H9 (cell line): ENCODE measurements around the gene PMEPA1. TPM values are rescaled to one million over a fixed set of nuclear protein-coding genes. Genes with fewer than 3 reads are reported as not detected.

ENCODE experiments used
- DNase-seq: peaks from one replicate; pipeline ENCODE4 v3.0.0-alpha.2; 2017
- H2AFZ ChIP-seq: one replicate; pipeline ENCODE4 v1.6.1; 2013; ENCODE audit warnings: mild to moderate bottlenecking, low read length, control low read depth, moderate library complexity
- H2AK5ac ChIP-seq: 2 replicates; pipeline ENCODE4 v1.6.1; 2013; ENCODE audit warnings: low read length, control low read depth, mixed read lengths; ENCODE audit not compliant: insufficient read length
- H2BK120ac ChIP-seq: one replicate; pipeline ENCODE4 v1.6.1; 2013; ENCODE audit warnings: low read depth, mild to moderate bottlenecking, low read length, control low read depth, inconsistent platforms; ENCODE audit not compliant: poor library complexity, severe bottlenecking
- H2BK12ac ChIP-seq: 2 replicates; pipeline ENCODE4 v1.6.1; 2013; ENCODE audit warnings: low read length, control low read depth, mixed read lengths, low read depth; ENCODE audit not compliant: insufficient read length
- H2BK15ac ChIP-seq: 2 replicates; pipeline ENCODE4 v1.6.1; 2013; ENCODE audit warnings: low read depth, low read length, control low read depth
- H2BK20ac ChIP-seq: one replicate; pipeline ENCODE4 v1.6.1; 2013; ENCODE audit warnings: low read depth, mild to moderate bottlenecking, low read length, control low read depth, inconsistent platforms; ENCODE audit not compliant: poor library complexity, severe bottlenecking
- H2BK5ac ChIP-seq: 2 replicates; pipeline ENCODE4 v1.6.1; 2013; ENCODE audit warnings: low read length, control low read depth, mixed read lengths; ENCODE audit not compliant: insufficient read length
- H3K14ac ChIP-seq: 2 replicates; pipeline ENCODE4 v1.6.1; 2013; ENCODE audit warnings: low read length, control low read depth; ENCODE audit not compliant: insufficient read depth
- H3K18ac ChIP-seq: 2 replicates; pipeline ENCODE4 v1.6.1; 2013; ENCODE audit warnings: low read depth, mild to moderate bottlenecking, mixed read lengths, low read length, control low read depth; ENCODE audit not compliant: insufficient read length
- H3K23ac ChIP-seq: 2 replicates; pipeline ENCODE4 v1.6.1; 2013; ENCODE audit warnings: low read length, control low read depth, mixed read lengths, low read depth; ENCODE audit not compliant: insufficient read length
- H3K23me2 ChIP-seq: 2 replicates; pipeline ENCODE4 v1.6.1; 2013; ENCODE audit warnings: low read depth, mild to moderate bottlenecking, mixed read lengths, low read length, control low read depth; ENCODE audit not compliant: insufficient read length, poor library complexity, severe bottlenecking
- H3K27ac ChIP-seq: 2 replicates; pipeline ENCODE4 v1.5.1; 2013; ENCODE audit warnings: low read length, control low read depth, mixed read lengths, low read depth; ENCODE audit not compliant: insufficient read length
- H3K27me3 ChIP-seq: 2 replicates; pipeline ENCODE4 v1.6.1; 2013; ENCODE audit warnings: low read length, control low read depth, inconsistent platforms; ENCODE audit not compliant: insufficient read depth
- H3K4ac ChIP-seq: 2 replicates; pipeline ENCODE4 v1.6.1; 2013; ENCODE audit warnings: low read depth, mild to moderate bottlenecking, control low read depth, inconsistent platforms, low read length, moderate library complexity
- H3K4me1 ChIP-seq: 2 replicates; pipeline ENCODE4 v1.6.1; 2013; ENCODE audit warnings: low read length, control low read depth, inconsistent platforms; ENCODE audit not compliant: insufficient read depth
- H3K4me2 ChIP-seq: 2 replicates; pipeline ENCODE4 v1.6.1; 2013; ENCODE audit warnings: low read length, control low read depth, mixed read lengths; ENCODE audit not compliant: insufficient read length, insufficient read depth
- H3K56ac ChIP-seq: 2 replicates; pipeline ENCODE4 v1.6.1; 2013; ENCODE audit warnings: low read depth, mild to moderate bottlenecking, mixed read lengths, low read length, control low read depth; ENCODE audit not compliant: insufficient read length
- H3K79me1 ChIP-seq: 2 replicates; pipeline ENCODE4 v1.6.1; 2013; ENCODE audit warnings: low read depth, mild to moderate bottlenecking, moderate library complexity, low read length, control low read depth, inconsistent platforms; ENCODE audit not compliant: insufficient read depth, poor library complexity, severe bottlenecking
- H3K79me2 ChIP-seq: 2 replicates; pipeline ENCODE4 v1.6.1; 2013; ENCODE audit warnings: low read length, control low read depth, inconsistent platforms; ENCODE audit not compliant: insufficient read depth
- H3K9ac ChIP-seq: 2 replicates; pipeline ENCODE4 v1.6.1; 2013; ENCODE audit warnings: low read length, control low read depth, mixed read lengths; ENCODE audit not compliant: insufficient read length; ENCODE audit errors: extremely low read depth
- H3K9me3 ChIP-seq: one replicate; pipeline ENCODE4 v1.6.1; 2013; ENCODE audit warnings: low read depth, low read length, inconsistent platforms; ENCODE audit not compliant: control insufficient read depth
- H3T11ph ChIP-seq: one replicate; pipeline ENCODE4 v1.6.1; 2013; ENCODE audit warnings: mild to moderate bottlenecking, low read length, control low read depth, inconsistent platforms
- H4K20me1 ChIP-seq: one replicate; pipeline ENCODE4 v1.6.1; 2013; ENCODE audit not compliant: control insufficient read depth, insufficient read length, insufficient read depth
- H4K5ac ChIP-seq: 2 replicates; pipeline ENCODE4 v1.6.1; 2013; ENCODE audit warnings: low read depth, mild to moderate bottlenecking, mixed read lengths, low read length, control low read depth; ENCODE audit not compliant: insufficient read length
- H4K8ac ChIP-seq: replicated peaks from 2 replicates; pipeline ENCODE4 v1.6.1; 2013; ENCODE audit warnings: low read length, control low read depth, mixed read lengths, low read depth; ENCODE audit not compliant: insufficient read length
- H4K91ac ChIP-seq: 2 replicates; pipeline ENCODE4 v1.6.1; 2013; ENCODE audit warnings: low read depth, mild to moderate bottlenecking, moderate library complexity, mixed read lengths, low read length, control low read depth; ENCODE audit not compliant: insufficient read length
- H3K27ac Mint-ChIP-seq, 3 experiments: 2 replicates in 2 of 3; 3 replicates in 1 of 3; pipeline ENCODE4 v1.8.0; 2020 to 2021; ENCODE audit warnings: mixed read lengths in 3 of 3, mild to moderate bottlenecking in 1 of 3, moderate library complexity in 1 of 3
- H3K27me3 Mint-ChIP-seq: 2 replicates; pipeline ENCODE4 v1.8.0; 2021; ENCODE audit warnings: low read depth, mild to moderate bottlenecking, moderate library complexity, mixed read lengths
- H3K36me3 Mint-ChIP-seq, 3 experiments: 2 replicates in 2 of 3; 3 replicates in 1 of 3; pipeline ENCODE4 v1.8.0; 2020 to 2021; ENCODE audit warnings: low read depth in 3 of 3, mixed read lengths in 3 of 3; ENCODE audit not compliant: insufficient read depth in 1 of 3
- H3K4me1 Mint-ChIP-seq, 2 experiments: 2 replicates each; pipeline ENCODE4 v1.8.0; 2020; ENCODE audit warnings: mixed read lengths in 2 of 2
- H3K4me3 Mint-ChIP-seq, 2 experiments: 2 replicates in 1 of 2; 3 replicates in 1 of 2; pipeline ENCODE4 v1.8.0; 2020 to 2021; ENCODE audit warnings: mild to moderate bottlenecking in 2 of 2, mixed read lengths in 2 of 2, moderate library complexity in 1 of 2
- H3K9me3 Mint-ChIP-seq, 2 experiments: 2 replicates in 1 of 2; 3 replicates in 1 of 2; pipeline ENCODE4 v1.8.0; 2020; ENCODE audit warnings: mild to moderate bottlenecking in 2 of 2, mixed read lengths in 2 of 2, moderate library complexity in 1 of 2
- CTCF ChIP-seq: fragments of 200-600 bp; sonication (generic); conservative IDR thresholded peaks from 3 replicates; pipeline ENCODE4 v1.8.0; 2021; ENCODE audit warnings: antibody characterized with exemption, mild to moderate bottlenecking
- WGBS: extraction: QIAGEN DNeasy Blood & Tissue Kit; methylation state at CpG from one replicate; pipeline ENCODE4 v1.1.7; 2013; ENCODE audit warnings: missing lambda C conversion rate, low lambda C conversion rate, mixed read lengths; ENCODE audit not compliant: insufficient read length; ENCODE audit errors: extremely low coverage; 5-methylcytosine and 5-hydroxymethylcytosine counted together
- total RNA-seq: library from RNA; stranded (reverse); gene quantifications from 2 replicates; pipeline ENCODE4 v1.2.1, GENCODE V29; 2021

PMEPA1 gene
- total RNA-seq, 1 experiment from 2014 or later, result 34.6 TPM

DNA sequence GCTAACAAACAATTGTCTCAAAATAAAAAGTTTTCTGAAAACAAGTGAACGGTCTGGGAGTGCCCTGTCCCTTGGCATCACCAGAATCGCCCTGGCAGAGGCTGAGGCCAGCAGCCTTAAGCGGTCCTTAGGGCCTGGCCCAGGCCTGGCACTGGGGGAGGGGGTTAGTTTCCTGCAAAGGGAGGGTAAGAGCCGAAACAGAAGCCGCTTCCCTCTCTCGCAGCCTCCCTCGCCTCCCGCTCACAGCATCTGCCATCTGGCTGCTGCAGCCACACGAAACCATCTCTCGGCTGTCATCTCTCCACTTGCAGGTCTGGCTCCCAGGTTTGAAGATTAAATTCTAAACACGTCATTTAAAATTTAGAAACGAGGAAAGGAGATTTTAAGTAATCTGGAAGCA lies 31.5 kb downstream of the PMEPA1 start:
- H3K4me1 ChIP-seq, result peaks cover 29% of the 10 kb centered on the region
- H3K27ac ChIP-seq, result no peak overlapping the region

More for the DNA sequence above, 31.5 kb downstream of the PMEPA1 start:
- no peak overlapping the region for H2BK5ac ChIP-seq
- peak overlapping the region in 2 of 3 experiments; percentile 14 to 32; a peak in 1 of 7 replicates for H3K27ac Mint-ChIP-seq
- H3K23ac ChIP-seq, result no peak overlapping the region
- no peak overlapping the region for H3K4me2 ChIP-seq
- H3K9me3 Mint-ChIP-seq, result no peaks in the 10 kb centered on the region
- no peak overlapping the region for H2BK15ac ChIP-seq
- no peak for DNase-seq
- WGBS, result no CpG with 5 or more reads among the region's 12 CpGs
- no peak overlapping the region for H2BK12ac ChIP-seq
- H3T11ph ChIP-seq, result no peak overlapping the region
- H3K23me2 ChIP-seq, result no peaks in the 10 kb centered on the region
- H3K18ac ChIP-seq, result no peak overlapping the region
- no peak overlapping the region for H3K56ac ChIP-seq
- H3K27me3 ChIP-seq, result no peaks in the 10 kb centered on the region
- H3K36me3 Mint-ChIP-seq, result peaks cover 0 to 16% (median 8%) of the 10 kb centered on the region in 3 experiments; a peak in 4 of 7 replicates
- no peak overlapping the region for H4K5ac ChIP-seq
- H3K9me3 ChIP-seq, result no peaks in the 10 kb centered on the region
- H4K20me1 ChIP-seq, result no peaks in the 10 kb centered on the region
- H3K9ac ChIP-seq, result no peak overlapping the region
- H3K4ac ChIP-seq, result no peak overlapping the region
- TF ChIP-seq CTCF, result no peak
- no peak overlapping the region for H4K8ac ChIP-seq
- peaks cover 6% of the 10 kb centered on the region for H3K79me1 ChIP-seq
- no peak overlapping the region for H2BK20ac ChIP-seq
- H2BK120ac ChIP-seq, result no peak overlapping the region
- H3K27me3 Mint-ChIP-seq, result no peaks in the 10 kb centered on the region
- H3K79me2 ChIP-seq, result peaks cover 45% of the 10 kb centered on the region; the same call in 1 of the 2 replicates
- H2AK5ac ChIP-seq, result no peak overlapping the region
- no peak overlapping the region for H3K4me3 Mint-ChIP-seq
- peaks cover 72 to 84% of the 10 kb centered on the region in 2 experiments for H3K4me1 Mint-ChIP-seq
- no peak overlapping the region for H4K91ac ChIP-seq
- no peak overlapping the region for H2AFZ ChIP-seq
- no peak overlapping the region; the same call in 1 of the 2 replicates for H3K14ac ChIP-seq
